HG03460 (cell line): ENCODE data around the gene LMBR1.

Experiments
- ATAC-seq: cut with Tn5 transposase; IDR thresholded peaks from one replicate; pipeline ENCODE4 v1.9.1; 2021; ENCODE audit not compliant: unreplicated experiment

Gene LMBR1

DNA sequence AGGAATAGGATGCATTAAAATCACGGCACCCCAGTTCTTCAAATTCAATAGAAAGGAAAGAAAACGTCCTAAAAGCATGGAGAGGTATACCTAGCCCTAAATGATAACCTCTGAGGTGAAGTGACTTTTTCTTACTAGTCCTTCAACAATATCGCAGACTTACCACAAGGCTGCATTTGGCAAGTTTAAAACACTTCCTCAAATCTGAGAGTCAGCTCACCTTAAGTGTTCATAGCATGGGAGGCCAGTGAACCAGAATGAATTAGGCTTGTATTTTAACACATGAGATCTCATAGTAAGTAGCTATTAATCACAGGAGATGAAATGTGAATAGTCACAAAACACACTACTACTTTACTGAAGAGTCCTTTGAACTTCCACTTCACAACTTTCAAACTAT, 128.2 kb downstream of the LMBR1 start:
- ATAC-seq: no peak

DNA sequence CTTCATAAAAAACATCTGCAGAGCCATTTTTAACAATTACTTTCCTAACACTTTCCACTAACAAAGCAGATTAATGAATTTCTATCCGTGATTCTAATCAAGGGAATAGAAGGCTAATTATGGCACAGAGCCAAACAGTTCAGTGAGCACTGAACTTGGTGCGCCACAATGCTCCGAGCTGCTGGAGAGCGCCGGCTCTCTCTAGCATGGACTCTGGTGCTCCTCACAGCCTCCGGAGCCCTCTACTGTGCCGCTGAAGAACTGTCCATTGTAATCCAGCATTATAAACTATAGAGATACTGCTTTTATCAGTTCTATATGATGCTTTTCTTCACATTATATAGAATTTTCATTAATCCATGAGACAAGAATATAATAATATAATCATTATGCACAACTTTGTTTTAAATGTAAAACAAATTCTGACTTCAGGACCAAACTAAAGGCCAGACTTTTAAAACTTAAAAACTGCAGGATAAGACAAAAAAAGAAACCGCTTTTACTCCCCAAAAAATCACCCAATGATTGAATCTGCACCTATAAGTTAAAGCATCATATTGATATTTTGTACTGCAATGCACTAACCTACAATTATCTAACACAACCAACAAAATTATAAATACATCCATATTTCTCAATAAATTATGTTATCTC, 128.8 kb downstream of the LMBR1 start:
- no peak for ATAC-seq

- no peak for ATAC-seq
These were observed 133.3 kb downstream of the LMBR1 start for GRCh38 chr7:156759579-156760202.

DNA sequence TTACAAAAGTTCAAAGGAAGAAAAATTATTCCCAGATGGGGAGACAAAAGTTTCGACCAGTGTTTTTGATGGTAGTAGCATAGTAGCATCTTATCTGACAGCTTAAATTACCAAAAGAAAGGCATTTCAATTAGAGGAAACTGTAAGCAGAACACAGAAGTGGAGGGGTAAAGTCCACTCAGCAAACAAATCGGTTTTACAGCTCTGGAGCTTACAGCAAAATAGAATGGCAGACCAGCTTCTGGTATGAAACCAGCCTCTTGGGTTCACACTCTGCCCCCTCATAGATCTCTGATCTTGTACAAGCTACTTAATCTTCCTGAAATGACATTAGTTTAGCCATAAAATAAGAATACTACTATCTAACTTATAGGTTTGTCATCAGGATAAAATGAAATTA, 133.8 kb downstream of the LMBR1 start:
- ATAC-seq: no peak

DNA sequence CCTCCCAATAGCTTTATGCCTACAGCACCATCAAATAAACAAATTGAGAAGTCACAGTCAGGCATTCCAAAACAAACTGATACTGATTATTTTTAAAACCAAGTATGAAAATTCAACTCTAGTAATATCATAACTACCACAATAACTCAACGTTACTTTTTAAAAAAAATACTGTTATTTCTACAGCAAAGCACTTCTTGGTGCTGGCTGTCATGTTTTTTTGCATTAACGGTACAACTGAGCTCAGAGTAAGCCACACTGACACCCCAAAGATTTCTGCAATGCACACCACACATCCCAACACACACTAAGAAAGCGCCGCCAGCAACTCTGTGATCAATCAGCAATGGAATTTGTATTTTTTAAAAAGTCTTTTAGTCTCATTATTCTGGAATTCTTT, 138.8 kb downstream of the LMBR1 start:
- no peak for ATAC-seq

- ATAC-seq: no peak
These were observed 139.4 kb downstream of the LMBR1 start for GRCh38 chr7:156753630-156754029.

DNA sequence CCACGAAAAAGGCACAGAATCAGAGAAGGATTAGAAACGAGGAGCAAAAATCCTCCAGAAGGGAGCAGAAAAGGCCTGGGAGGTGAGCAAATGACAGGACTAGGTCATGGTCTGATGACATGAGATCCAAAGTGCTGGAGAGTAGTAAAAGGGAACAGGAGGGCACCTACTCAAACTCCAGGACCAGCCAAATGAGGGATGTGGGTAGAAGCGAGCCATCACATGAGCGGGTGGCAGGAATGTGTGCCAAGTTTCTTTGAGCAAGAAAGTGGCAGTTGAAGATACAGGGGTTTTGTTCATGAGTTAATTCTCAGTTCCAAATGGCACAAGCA, 139.8 kb downstream of the LMBR1 start:
- ATAC-seq: no peak

- no peak for ATAC-seq
These were observed 140.4 kb downstream of the LMBR1 start for GRCh38 chr7:156752367-156753228.

GRCh38 chr7:156751319-156751718, 141.7 kb downstream of the LMBR1 start:
- no peak for ATAC-seq

DNA sequence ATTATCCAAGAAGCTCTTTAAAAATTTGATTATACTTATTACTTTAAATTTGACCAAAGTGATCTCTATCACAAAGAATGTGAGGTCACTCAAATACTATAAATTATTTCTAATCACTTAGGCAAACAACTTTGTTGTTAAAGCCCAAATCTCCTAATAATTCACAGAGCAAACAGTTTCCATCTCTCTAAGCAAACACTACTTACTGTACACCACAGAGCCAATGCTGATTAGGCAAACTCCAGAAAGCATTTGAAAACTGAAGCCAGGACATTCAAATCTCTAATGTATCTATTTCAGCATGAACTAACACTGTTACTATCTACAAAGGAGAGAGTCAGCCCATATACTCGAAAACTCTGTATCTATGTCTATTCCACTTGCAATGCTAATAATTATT, 145.3 kb downstream of the LMBR1 start:
- ATAC-seq: no peak

GRCh38 chr7:156746891-156747290, 146.1 kb downstream of the LMBR1 start:
- no peak for ATAC-seq

GRCh38 chr7:156739596-156739995, 153.4 kb downstream of the LMBR1 start:
- ATAC-seq: no peak

GRCh38 chr7:156735851-156736250, 157.1 kb downstream of the LMBR1 start:
- ATAC-seq: no peak

- no peak for ATAC-seq
These were observed 159.3 kb downstream of the LMBR1 start for GRCh38 chr7:156733638-156734037.

- no peak for ATAC-seq
These were observed 160.8 kb downstream of the LMBR1 start for GRCh38 chr7:156732091-156732625.

- ATAC-seq: no peak
These were observed 161.3 kb downstream of the LMBR1 start for GRCh38 chr7:156731651-156732050.

DNA sequence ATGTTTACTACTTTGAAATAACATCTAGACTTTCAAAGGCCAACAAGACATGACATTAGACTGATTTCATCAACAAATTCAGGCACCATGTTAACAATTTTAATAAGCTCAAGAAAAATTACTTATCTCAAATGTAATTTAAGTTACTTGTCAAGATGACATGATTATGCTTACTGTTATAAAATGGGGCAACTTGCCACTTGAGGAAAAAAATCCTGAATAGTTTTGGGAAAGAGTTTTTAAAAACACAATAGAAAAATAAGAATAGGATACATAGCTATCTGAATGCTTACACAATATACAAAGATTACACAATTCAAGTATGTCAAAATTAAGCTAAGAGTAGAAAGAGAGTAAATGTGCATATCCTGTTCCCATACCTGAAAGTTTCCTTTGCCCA, 167.0 kb downstream of the LMBR1 start:
- ATAC-seq: no peak

DNA sequence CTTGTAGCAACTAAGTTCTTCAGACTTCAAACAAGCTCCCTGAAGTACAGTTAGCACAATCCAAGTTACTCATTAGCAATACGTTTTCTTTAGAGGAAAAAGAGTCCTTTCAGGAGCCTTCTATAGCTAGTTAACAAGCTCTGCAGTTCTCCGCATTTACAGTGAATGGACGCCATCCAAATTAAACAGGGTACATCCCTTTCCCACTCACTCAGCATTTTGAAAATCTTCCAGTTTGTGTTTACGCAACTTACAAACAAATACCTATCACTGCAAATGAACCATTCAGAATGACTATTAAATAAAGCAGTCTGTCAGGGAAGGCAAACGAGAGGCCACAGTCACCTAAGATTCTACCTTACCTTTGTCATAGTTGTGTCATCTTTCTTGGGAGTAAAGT, 167.9 kb downstream of the LMBR1 start:
- ATAC-seq: no peak

- ATAC-seq: no peak
These were observed 170.7 kb downstream of the LMBR1 start for GRCh38 chr7:156722043-156722826.

DNA sequence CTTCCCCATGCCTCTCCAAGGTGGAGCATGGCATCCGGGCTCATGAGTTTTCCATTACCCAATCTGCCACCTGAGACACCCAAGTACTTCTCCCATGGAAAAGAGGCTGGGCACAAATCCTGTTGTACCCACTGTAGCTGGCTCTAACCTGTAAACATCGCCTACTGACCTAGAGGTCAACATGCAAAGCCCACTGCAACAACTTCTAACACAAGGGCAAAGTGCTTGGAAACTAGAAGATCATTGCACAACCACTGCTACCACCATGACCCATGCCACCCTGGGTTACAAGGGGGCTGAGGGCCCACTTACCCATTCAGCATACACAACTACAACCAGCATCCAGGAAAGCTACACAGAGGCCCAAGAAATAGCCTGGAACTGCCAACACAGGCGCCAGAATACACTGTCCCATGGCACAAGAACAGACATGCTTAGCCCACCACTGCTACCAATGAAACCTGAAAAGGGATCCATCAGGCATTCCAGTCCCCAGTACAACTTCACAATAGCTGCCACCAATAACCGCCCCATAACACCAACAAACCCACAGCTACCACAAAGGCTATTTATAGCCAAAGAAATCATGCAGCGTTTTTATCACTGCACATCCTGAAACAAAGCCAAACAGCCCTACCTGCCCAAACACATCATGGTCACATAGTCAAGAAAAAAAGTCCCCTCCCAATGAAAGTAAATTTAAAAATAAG, 189.1 kb downstream of the LMBR1 start:
- no peak for ATAC-seq

DNA sequence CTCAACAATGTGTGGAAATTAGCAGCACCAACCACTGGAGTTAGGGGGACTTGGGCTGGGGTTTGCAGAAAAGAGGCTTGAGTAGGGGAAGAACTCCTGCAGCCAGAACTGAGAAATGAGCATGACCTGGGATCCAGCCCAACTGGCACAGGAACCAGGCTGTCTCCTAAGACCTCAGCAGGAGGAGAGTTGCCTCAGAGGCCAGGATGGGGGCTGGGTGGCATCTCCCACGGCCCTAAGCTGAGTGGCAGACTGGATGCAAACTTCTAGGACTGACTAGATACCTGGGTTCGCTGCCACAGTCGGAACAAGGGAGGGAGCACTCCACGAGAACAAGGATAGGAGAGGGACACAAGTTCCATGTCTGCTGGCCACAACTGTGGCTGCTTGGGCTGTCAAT, 189.8 kb downstream of the LMBR1 start:
- no peak for ATAC-seq
